ENCODE measurements around the gene AKNA. TPM values are rescaled to one million over a fixed set of nuclear protein-coding genes. Genes with fewer than 3 reads are reported as not detected.

Gene AKNA
- total RNA-seq, 1 experiment from 2014 or later, result 20.6 TPM

- TF ChIP-seq EZH2phosphoT487 (IDR thresholded peaks at IDR 0.05; ENCODE audit: borderline replicate concordance) (no peak), CEBPB (IDR thresholded peaks at IDR 0.05; ENCODE audit: low read depth) (no peak), ZNF274 (IDR thresholded peaks at IDR 0.05; ENCODE audit: low read depth, low read length) (no peak), JUND (IDR thresholded peaks at IDR 0.05) (no peak), EZH2 (IDR thresholded peaks at IDR 0.05) (no peak), SP1 (IDR thresholded peaks at IDR 0.05; ENCODE audit: low read depth) (no peak), MAX (IDR thresholded peaks at IDR 0.05) (no peak)
Measured at GRCh38 chr9:114378883-114379282, 8.9 kb downstream of the AKNA start (continued).

GRCh38 chr9:114378016-114378415 lies 9.8 kb downstream of the AKNA start:
- no peaks in the 10 kb centered on the region for H3K36me3 ChIP-seq (ENCODE audit: control insufficient read depth in 1 of 2, insufficient read depth in 2 of 2, low read length in 2 of 2)
- H3K27me3 ChIP-seq (ENCODE audit: insufficient read depth, low read length), result no peaks in the 10 kb centered on the region
- intact Hi-C loops (cut with micrococcal nuclease), result no loop called here
- no peak overlapping the region for H3K9ac ChIP-seq (ENCODE audit: low read length)
- no peaks in the 10 kb centered on the region for H3K9me3 ChIP-seq (ENCODE audit: control insufficient read depth in 1 of 2, insufficient read depth in 1 of 2, low read depth in 1 of 2, low read length in 2 of 2)
- H3K4me1 ChIP-seq (ENCODE audit: control insufficient read depth in 1 of 2, insufficient read depth in 2 of 2, low read length in 2 of 2), result no peaks in the 10 kb centered on the region
- DNase-seq (ENCODE audit: low read depth, low spot score), result no peak
- no peak overlapping the region for H2AFZ ChIP-seq (ENCODE audit: low read depth, low read length, poor library complexity, severe bottlenecking)
- TF ChIP-seq ATF3 (IDR thresholded peaks at IDR 0.05), result no peak
- TF ChIP-seq MAX (IDR thresholded peaks at IDR 0.05), result no peak
- TF ChIP-seq RAD21 (IDR thresholded peaks at IDR 0.05; ENCODE audit: low read depth), result no peak
- no peak overlapping the region for H3K4me3 ChIP-seq (replicated peaks in 1 of 2; ENCODE audit: low read depth in 1 of 2, low read length in 2 of 2)
- BruUV-seq (replicated peaks), result no TSS peak
- H3K9me2 ChIP-seq (ENCODE audit: insufficient read depth), result no peaks in the 10 kb centered on the region
- ChIA-PET CTCF (no interaction called here), RAD21 (ENCODE audit: low non-redundant PET in 1 of 2, low total read pairs in 2 of 2, uncharacterized antibody in 2 of 2, unreplicated experiment in 2 of 2) (no interaction called here), POLR2A (no interaction called here)
- H4K20me1 ChIP-seq (ENCODE audit: insufficient read depth), result no peaks in the 10 kb centered on the region
- no peaks in the 10 kb centered on the region for H3K79me2 ChIP-seq (ENCODE audit: insufficient read depth, low read length)
- no peak for ATAC-seq
- H3K4me2 ChIP-seq (ENCODE audit: low read length), result no peak overlapping the region
- no peak overlapping the region for H3K27ac ChIP-seq (ENCODE audit: low read depth, low read length)
